Fibroblast of lung (primary cell): Measurements from ENCODE around the gene FREM2. TPM values are rescaled to one million over a fixed set of nuclear protein-coding genes. Genes with fewer than 3 reads are reported as not detected.

ENCODE experiments used
- DNase-seq, 2 donors: peaks; one replicate each; pipeline versions ENCODE4 v3.0.0 to v3.0.0-alpha.2; 2010; ENCODE audit warnings: low read depth in 2 of 2
- H2AFZ ChIP-seq: 2 replicates; pipeline ENCODE4 v1.5.1; 2012; ENCODE audit warnings: low read length, control low read depth, inconsistent platforms
- H3K27ac ChIP-seq: 2 replicates; pipeline ENCODE4 v1.5.1; 2011; ENCODE audit warnings: low read length, control low read depth; ENCODE audit not compliant: insufficient read depth
- H3K27me3 ChIP-seq: 2 replicates; pipeline ENCODE4 v1.5.1; 2011; ENCODE audit warnings: mild to moderate bottlenecking, low read length; ENCODE audit not compliant: control insufficient read depth, insufficient read depth
- H3K36me3 ChIP-seq: 2 replicates; pipeline ENCODE4 v1.5.1; 2011; ENCODE audit warnings: low read length; ENCODE audit not compliant: control insufficient read depth, insufficient read depth
- H3K4me1 ChIP-seq: 2 replicates; pipeline ENCODE4 v1.5.1; 2011; ENCODE audit warnings: low read length; ENCODE audit not compliant: control insufficient read depth, insufficient read depth; ENCODE audit errors: extremely low read depth
- H3K4me2 ChIP-seq: 2 replicates; pipeline ENCODE4 v1.5.1; 2011; ENCODE audit warnings: low read length, control low read depth; ENCODE audit not compliant: insufficient read depth; ENCODE audit errors: extremely low read depth
- H3K4me3 ChIP-seq, 4 experiments: fragments of 200-600 bp in 1 of 4; sonication (generic) in 1 of 4; replicated peaks in 1 of 4; 2 replicates each; pipeline ENCODE4 v1.5.1; 2011 to 2016; ENCODE audit warnings: low read length in 4 of 4, low read depth in 3 of 4, mild to moderate bottlenecking in 3 of 4, control low read depth in 2 of 4, inconsistent platforms in 1 of 4, mixed read lengths in 1 of 4; ENCODE audit not compliant: insufficient read depth in 1 of 4; ENCODE audit errors: control extremely low read depth in 1 of 4
- H3K79me2 ChIP-seq: 2 replicates; pipeline ENCODE4 v1.5.1; 2012; ENCODE audit warnings: mild to moderate bottlenecking, low read length, inconsistent platforms; ENCODE audit not compliant: control insufficient read depth, insufficient read depth
- H3K9ac ChIP-seq: 2 replicates; pipeline ENCODE4 v1.5.1; 2011; ENCODE audit warnings: mild to moderate bottlenecking, low read length, control low read depth; ENCODE audit not compliant: insufficient read depth
- H3K9me3 ChIP-seq: 2 replicates; pipeline ENCODE4 v1.5.1; 2012; ENCODE audit warnings: low read depth, low read length; ENCODE audit not compliant: control insufficient read depth, insufficient read depth
- H4K20me1 ChIP-seq: 2 replicates; pipeline ENCODE4 v1.5.1; 2011; ENCODE audit warnings: low read length; ENCODE audit not compliant: control insufficient read depth, insufficient read depth; ENCODE audit errors: extremely low read depth
- CTCF ChIP-seq, 2 donors: IDR thresholded peaks in 1 of 2; conservative IDR thresholded peaks in 1 of 2; 1 replicate in 1 of 2; 2 replicates in 1 of 2; pipeline ENCODE4 v1.5.1; 2011 to 2012; ENCODE audit warnings: low read length in 2 of 2, control low read depth in 1 of 2, inconsistent platforms in 1 of 2, low read depth in 1 of 2, mild to moderate bottlenecking in 1 of 2
- EZH2 ChIP-seq: IDR thresholded peaks from 2 replicates; pipeline ENCODE4 v1.5.1; 2012; ENCODE audit warnings: low read length, control low read depth, mild to moderate bottlenecking; ENCODE audit errors: missing control alignments
- polyA plus RNA-seq, 2 donors: library from polyadenylated mRNA; depleted of rRNA in 1 of 2; stranded (reverse) in 1 of 2; unstranded in 1 of 2; fragments of >200 nt; gene quantifications; 2 replicates each; pipeline ENCODE4 v1.2.1, GENCODE V29; 2011 to 2012; ENCODE audit warnings: missing spikeins in 1 of 2
- total RNA-seq: library from RNA; depleted of rRNA; stranded (reverse); fragments of >200 nt; gene quantifications from 2 replicates; pipeline ENCODE4 v1.2.1, GENCODE V29; 2014

Gene FREM2
- total and polyA plus RNA-seq, 2 donors (not counting 1 experiment from before 2014, with no cell fraction given), result under 0.01 TPM

- no peaks in the 10 kb centered on the region for H3K27me3 ChIP-seq
- DNase-seq, result no peak
- H3K4me1 ChIP-seq, result no peaks in the 10 kb centered on the region
- H3K27ac ChIP-seq, result no peak overlapping the region
- no peaks in the 10 kb centered on the region for H3K36me3 ChIP-seq
- H3K9me3 ChIP-seq, result no peaks in the 10 kb centered on the region
- H3K79me2 ChIP-seq, result no peaks in the 10 kb centered on the region
- no peak overlapping the region for H3K4me2 ChIP-seq
- H2AFZ ChIP-seq, result no peak overlapping the region
- no peak overlapping the region for H3K9ac ChIP-seq
- TF ChIP-seq EZH2 (no peak), CTCF (conservative IDR thresholded peaks at IDR 0.05 in 1 of 2, IDR thresholded peaks at IDR 0.05 in 1 of 2; ENCODE audit: low read depth in 1 of 2, low read length in 2 of 2) (no peak)
- no peak overlapping the region for H3K4me3 ChIP-seq
- no peaks in the 10 kb centered on the region for H4K20me1 ChIP-seq
These were observed 88.2 kb downstream of the FREM2 start for GRCh38 chr13:38775085-38775484.

- H3K79me2 ChIP-seq, result no peaks in the 10 kb centered on the region
- no peak for DNase-seq
- H3K9me3 ChIP-seq, result no peaks in the 10 kb centered on the region
- no peak overlapping the region for H3K27ac ChIP-seq
- no peaks in the 10 kb centered on the region for H3K27me3 ChIP-seq
- H3K9ac ChIP-seq, result no peak overlapping the region
- no peak overlapping the region for H2AFZ ChIP-seq
- H4K20me1 ChIP-seq, result no peaks in the 10 kb centered on the region
- H3K4me3 ChIP-seq, result no peak overlapping the region
- H3K36me3 ChIP-seq, result no peaks in the 10 kb centered on the region
- no peaks in the 10 kb centered on the region for H3K4me1 ChIP-seq
- H3K4me2 ChIP-seq, result no peak overlapping the region
- no peak for TF ChIP-seq EZH2
- no peak for TF ChIP-seq CTCF (conservative IDR thresholded peaks at IDR 0.05 in 1 of 2, IDR thresholded peaks at IDR 0.05 in 1 of 2; ENCODE audit: low read depth in 1 of 2, low read length in 2 of 2)
These were observed 90.7 kb downstream of the FREM2 start for GRCh38 chr13:38777347-38778119.

GRCh38 chr13:38781539-38781938 is 94.7 kb downstream of the FREM2 start:
- TF ChIP-seq EZH2 (no peak), CTCF (conservative IDR thresholded peaks at IDR 0.05 in 1 of 2, IDR thresholded peaks at IDR 0.05 in 1 of 2; ENCODE audit: low read depth in 1 of 2, low read length in 2 of 2) (no peak)
- Histone ChIP-seq H4K20me1 (no peaks in the 10 kb centered on the region), H2AFZ (no peak overlapping the region), H3K4me2 (no peak overlapping the region), H3K27ac (no peak overlapping the region), H3K36me3 (no peaks in the 10 kb centered on the region), H3K27me3 (no peaks in the 10 kb centered on the region), H3K79me2 (no peaks in the 10 kb centered on the region), H3K9me3 (no peaks in the 10 kb centered on the region), H3K4me3 (no peak overlapping the region), H3K4me1 (no peaks in the 10 kb centered on the region), H3K9ac (no peak overlapping the region)
- no peak for DNase-seq
